Ishikawa (cell line): ENCODE measurements around the gene PLEKHA5.

Source experiments
- CEBPB ChIP-seq: IDR thresholded peaks from 2 replicates; pipeline ENCODE4 v1.6.1; 2012
- CREB1 ChIP-seq: IDR thresholded peaks from 2 replicates; pipeline ENCODE4 v1.6.1; 2012; ENCODE audit warnings: low read depth
- EGR1 ChIP-seq: IDR thresholded peaks from 2 replicates; pipeline ENCODE4 v1.6.1; 2012
- EP300 ChIP-seq: IDR thresholded peaks from 2 replicates; pipeline ENCODE4 v1.6.1; 2012; ENCODE audit warnings: borderline replicate concordance
- FOXM1 ChIP-seq: IDR thresholded peaks from 2 replicates; pipeline ENCODE4 v1.6.1; 2012; ENCODE audit warnings: low read depth, borderline replicate concordance
- NFIC ChIP-seq: IDR thresholded peaks from 2 replicates; pipeline ENCODE4 v1.6.1; 2012
- RAD21 ChIP-seq: IDR thresholded peaks from 2 replicates; pipeline ENCODE4 v1.6.1; 2012; ENCODE audit warnings: low read depth
- TAF1 ChIP-seq: IDR thresholded peaks from 2 replicates; pipeline ENCODE4 v1.6.1; 2012; ENCODE audit warnings: low read depth, mild to moderate bottlenecking
- TCF12 ChIP-seq: IDR thresholded peaks from 2 replicates; pipeline ENCODE4 v1.6.1; 2012; ENCODE audit warnings: low read depth
- TEAD4 ChIP-seq: IDR thresholded peaks from 2 replicates; pipeline ENCODE4 v1.6.1; 2012
- USF1 ChIP-seq: IDR thresholded peaks from 2 replicates; pipeline ENCODE4 v1.6.1; 2012
- YY1 ChIP-seq: IDR thresholded peaks from 2 replicates; pipeline ENCODE4 v1.6.1; 2012; ENCODE audit warnings: low read depth
- ZBTB7A ChIP-seq: IDR thresholded peaks from 2 replicates; pipeline ENCODE4 v1.6.1; 2012; ENCODE audit warnings: low read depth
- TF ChIP-seq, protein P1 (sequence below): IDR thresholded peaks from 2 replicates; pipeline ENCODE4 v1.6.1; 2012; ENCODE audit warnings: low read depth, mild to moderate bottlenecking
- TF ChIP-seq, protein P2 (sequence below): IDR thresholded peaks from 2 replicates; pipeline ENCODE4 v1.6.1; 2012

The PLEKHA5 gene

DNA sequence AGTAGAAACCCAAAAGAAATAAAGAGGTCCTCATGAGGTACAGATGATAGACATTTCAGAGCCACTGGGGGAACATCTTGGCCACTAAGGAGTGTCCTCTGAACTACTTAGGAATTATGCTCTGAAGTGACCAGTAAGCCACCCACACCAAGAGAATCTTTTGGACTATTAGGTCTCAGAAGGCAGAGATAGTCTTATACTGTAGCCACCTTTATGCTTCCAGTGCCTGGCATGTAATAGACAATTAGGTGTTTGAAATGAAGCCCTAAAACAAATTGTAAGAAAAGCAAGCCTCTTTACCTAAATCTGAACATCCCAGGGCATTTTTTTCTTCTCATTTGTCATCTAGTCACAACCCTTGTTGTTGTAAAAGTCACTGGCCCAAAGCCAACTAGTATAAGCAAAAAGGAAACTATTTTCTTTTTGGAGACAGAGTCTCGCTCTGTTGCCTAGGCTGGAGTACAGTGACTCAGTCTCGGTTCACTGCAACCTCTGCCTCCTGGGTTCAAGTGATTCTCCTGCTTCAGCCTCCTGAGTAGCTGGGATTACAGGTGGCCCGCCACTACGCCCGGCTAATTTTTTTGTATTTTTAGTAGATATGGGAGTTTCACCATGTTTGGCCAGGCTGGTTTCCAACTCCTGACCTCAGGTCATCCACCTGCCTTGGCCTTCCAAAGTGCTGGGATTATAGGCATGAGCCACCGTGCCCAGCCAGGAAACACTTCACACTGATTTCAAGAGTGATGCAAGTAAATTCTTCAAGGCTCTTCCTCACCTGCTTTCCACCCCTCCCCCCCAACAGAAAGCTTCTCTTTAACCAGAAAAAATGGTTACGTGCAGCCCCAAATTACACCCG is 11.1 kb downstream of the PLEKHA5 start:
- no peak for TF ChIP-seq EP300
- no peak for TF ChIP-seq TCF12
- no peak for TF ChIP-seq CREB1
- TF ChIP-seq TEAD4: no peak
- TF ChIP-seq YY1: no peak
- TF ChIP-seq, protein P1, sequence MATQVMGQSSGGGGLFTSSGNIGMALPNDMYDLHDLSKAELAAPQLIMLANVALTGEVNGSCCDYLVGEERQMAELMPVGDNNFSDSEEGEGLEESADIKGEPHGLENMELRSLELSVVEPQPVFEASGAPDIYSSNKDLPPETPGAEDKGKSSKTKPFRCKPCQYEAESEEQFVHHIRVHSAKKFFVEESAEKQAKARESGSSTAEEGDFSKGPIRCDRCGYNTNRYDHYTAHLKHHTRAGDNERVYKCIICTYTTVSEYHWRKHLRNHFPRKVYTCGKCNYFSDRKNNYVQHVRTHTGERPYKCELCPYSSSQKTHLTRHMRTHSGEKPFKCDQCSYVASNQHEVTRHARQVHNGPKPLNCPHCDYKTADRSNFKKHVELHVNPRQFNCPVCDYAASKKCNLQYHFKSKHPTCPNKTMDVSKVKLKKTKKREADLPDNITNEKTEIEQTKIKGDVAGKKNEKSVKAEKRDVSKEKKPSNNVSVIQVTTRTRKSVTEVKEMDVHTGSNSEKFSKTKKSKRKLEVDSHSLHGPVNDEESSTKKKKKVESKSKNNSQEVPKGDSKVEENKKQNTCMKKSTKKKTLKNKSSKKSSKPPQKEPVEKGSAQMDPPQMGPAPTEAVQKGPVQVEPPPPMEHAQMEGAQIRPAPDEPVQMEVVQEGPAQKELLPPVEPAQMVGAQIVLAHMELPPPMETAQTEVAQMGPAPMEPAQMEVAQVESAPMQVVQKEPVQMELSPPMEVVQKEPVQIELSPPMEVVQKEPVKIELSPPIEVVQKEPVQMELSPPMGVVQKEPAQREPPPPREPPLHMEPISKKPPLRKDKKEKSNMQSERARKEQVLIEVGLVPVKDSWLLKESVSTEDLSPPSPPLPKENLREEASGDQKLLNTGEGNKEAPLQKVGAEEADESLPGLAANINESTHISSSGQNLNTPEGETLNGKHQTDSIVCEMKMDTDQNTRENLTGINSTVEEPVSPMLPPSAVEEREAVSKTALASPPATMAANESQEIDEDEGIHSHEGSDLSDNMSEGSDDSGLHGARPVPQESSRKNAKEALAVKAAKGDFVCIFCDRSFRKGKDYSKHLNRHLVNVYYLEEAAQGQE: no peak
- no peak for TF ChIP-seq USF1
- TF ChIP-seq CEBPB: no peak
- no peak for TF ChIP-seq NFIC
- no peak for TF ChIP-seq RAD21
- no peak for TF ChIP-seq FOXM1
- TF ChIP-seq TAF1: no peak
- TF ChIP-seq ZBTB7A: no peak
- TF ChIP-seq, protein P2, sequence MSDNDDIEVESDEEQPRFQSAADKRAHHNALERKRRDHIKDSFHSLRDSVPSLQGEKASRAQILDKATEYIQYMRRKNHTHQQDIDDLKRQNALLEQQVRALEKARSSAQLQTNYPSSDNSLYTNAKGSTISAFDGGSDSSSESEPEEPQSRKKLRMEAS: no peak
- TF ChIP-seq EGR1: no peak

GRCh38 chr12:19142499-19142898 is 13.0 kb downstream of the PLEKHA5 start:
- TF ChIP-seq TEAD4 (no peak), CREB1 (no peak), TAF1 (no peak), EGR1 (no peak), NFIC (no peak), YY1 (no peak), CEBPB (no peak), RAD21 (no peak)
- TF ChIP-seq, protein P1: no peak

GRCh38 chr12:19144287-19144686 is 14.8 kb downstream of the PLEKHA5 start:
- no peak for TF ChIP-seq TAF1
- TF ChIP-seq FOXM1: no peak
- no peak for TF ChIP-seq EGR1
- no peak for TF ChIP-seq TCF12
- no peak for TF ChIP-seq YY1
- TF ChIP-seq, protein P1: no peak
- TF ChIP-seq, protein P2: no peak
- no peak for TF ChIP-seq USF1
- TF ChIP-seq CEBPB: no peak
- TF ChIP-seq ZBTB7A: no peak
- no peak for TF ChIP-seq CREB1

DNA sequence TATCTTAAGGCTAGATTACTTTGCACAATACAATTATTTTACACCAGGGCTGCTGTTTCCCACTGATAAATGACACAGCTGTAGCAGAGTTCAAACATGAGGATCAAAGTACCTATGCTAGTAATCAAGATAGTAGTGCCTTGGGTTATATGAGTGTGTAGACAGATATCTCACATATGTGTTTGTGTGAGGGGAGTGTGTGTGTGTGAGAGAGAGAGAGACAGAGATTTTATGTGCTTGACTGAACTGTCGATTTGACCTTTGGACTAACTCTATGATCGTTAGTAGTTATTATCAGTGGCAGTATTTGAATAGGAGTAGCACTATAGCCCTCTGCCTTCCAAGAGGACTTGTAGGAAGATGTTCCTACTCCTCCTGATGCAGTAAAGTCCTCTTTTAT is 15.5 kb downstream of the PLEKHA5 start:
- TF ChIP-seq EGR1 (no peak), FOXM1 (no peak), CREB1 (no peak), YY1 (no peak), TAF1 (no peak), CEBPB (no peak), USF1 (no peak), RAD21 (no peak), TEAD4 (no peak), ZBTB7A (no peak), TCF12 (no peak)
- TF ChIP-seq, protein P2: no peak
- TF ChIP-seq, protein P1: no peak
